NCI-H2107 (cell line): Measurements from ENCODE around the gene NFIA.

Experiments
- DNase-seq: peaks from one replicate; lab custom pipeline; 2025; lab: John Stamatoyannopoulos, UW

Gene NFIA

DNA sequence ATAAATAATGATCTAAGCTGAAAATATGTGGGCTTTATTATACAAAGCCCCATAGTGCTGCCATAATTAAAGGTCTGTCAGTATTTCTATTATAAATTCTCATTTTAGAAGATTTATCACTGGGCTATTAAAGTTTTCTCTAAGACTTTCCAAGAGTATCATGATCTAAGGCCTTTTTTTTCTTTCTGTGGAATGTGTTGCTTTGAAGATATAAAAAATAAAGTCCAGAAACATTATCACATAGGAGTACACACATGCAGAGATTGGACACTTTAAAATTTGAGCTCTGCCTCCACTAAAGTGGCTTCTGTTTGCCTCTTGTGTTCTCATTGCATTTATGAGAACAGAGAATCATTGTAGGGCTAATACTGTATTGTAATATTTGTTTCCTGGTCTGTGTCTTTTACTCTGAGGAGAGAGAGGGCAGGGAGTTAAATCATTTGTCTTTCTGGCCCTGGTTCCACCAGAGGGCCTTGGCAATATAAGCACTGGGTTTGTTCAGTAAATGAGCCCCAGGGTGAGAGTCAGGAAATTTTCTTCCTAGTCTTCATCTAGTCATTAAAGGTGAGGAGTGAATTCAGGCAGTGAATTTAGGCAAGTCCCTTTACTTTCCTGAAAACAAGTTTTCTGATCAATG is 70.2 kb downstream of the NFIA start:
- DNase-seq, result no peak

GRCh38 chr1:61156576-61157467 is 74.5 kb downstream of the NFIA start:
- no peak for DNase-seq

DNA sequence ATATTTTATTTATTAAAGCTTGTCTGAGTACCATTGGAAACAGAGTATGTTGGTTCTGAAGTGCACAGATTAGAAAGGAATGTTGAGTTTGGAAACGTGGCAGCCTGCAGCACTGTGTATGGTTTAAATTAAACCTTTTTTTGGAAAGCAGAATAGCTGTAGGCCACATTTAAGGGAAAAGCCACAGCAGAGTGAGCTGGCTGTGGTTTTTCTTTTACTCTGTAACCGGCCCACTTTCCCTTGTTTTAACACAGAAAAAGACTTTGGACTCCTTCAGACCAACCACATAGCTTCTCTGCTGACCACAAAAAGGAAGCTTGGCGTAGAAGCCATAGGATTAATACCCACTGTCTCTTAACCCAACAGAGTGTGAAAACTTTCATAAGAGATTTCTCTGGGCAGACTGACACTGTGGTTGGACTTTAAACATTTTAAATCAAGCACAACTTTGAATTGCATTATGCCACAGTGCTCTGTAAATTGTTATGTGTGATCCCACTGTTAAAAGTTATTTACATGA is 75.2 kb downstream of the NFIA start:
- DNase-seq, result no peak

DNA sequence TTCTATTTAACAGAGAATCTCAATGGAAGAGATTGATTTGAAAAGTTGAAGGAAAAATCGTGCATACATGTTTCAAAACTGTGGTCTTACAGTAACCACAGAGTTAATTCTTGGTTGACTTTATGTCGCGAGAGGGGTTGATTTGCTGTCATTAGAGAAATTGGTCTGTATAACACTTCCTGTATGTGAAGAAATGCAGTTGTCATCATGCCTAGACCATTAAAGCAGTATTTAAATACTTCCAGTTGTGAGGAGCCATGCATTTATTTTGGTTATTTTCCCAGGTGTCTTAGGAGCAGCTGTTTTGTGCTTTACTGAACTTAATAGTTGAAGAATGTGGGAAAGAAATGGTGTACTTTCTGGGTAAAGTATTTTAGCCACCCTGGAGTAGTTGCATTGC is 76.2 kb downstream of the NFIA start:
- no peak for DNase-seq

DNA sequence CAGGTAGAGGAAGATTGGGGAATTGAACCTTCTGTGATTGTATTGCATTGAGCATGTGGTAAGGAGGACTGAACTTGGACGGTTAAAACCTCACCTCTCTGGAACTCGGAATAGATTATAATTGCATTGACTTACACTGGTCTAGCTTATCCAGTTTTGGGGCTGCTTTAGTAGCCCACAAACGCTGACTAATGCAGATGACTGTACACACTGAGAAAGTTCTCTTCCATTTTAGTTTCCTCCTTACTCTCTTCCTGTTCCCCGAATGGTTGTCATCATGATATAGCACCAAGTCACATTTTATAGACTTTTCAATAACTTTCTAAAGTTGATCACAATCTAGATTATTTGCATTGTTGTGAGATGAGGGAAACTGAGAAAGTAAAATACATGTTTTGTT is 78.2 kb downstream of the NFIA start:
- DNase-seq, result no peak

- DNase-seq, result no peak
These were observed 80.3 kb downstream of the NFIA start for GRCh38 chr1:61162520-61163258.

GRCh38 chr1:61163355-61163754 is 81.0 kb downstream of the NFIA start:
- no peak for DNase-seq

DNA sequence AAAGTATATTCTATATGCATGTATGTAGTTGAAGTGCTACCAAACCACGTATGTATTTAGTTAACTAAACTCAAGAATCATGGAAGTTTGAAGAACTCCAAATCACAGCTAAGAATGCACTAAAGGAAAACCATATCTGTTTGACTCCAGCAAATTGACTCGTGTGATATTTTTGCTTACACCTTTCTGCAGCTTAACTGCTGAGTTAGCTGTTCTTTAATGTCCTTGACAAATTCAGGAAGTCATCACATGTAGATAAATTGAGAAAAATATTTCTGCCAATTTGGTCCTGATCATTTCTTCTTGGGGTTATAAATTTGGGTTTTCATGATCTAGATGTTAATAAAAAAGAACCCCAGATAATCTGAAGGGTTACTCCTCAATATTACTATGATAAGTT is 83.0 kb downstream of the NFIA start:
- no peak for DNase-seq

- DNase-seq, result no peak
These were observed 84.9 kb downstream of the NFIA start for GRCh38 chr1:61167309-61167708.

DNA sequence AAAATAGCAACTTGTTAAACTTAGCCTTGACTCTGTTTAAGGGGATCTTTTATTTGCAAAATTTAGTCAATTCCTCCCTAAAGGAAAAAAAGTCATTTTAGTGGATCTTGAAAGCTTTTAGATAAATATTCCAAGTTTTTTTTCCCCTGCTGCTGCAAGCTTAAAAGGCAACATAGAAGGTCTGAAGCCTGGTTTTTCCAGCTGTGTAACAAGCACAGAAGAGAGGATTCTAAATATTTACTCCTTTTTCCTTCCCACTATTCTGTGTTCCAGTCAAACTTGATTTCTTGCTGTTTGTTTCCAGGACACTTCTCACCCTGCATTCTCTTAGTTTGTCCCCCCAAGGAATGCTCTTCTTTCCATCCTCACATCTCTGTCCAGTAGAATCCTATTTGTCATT is 86.7 kb downstream of the NFIA start:
- no peak for DNase-seq

- no peak for DNase-seq
These were observed 87.3 kb downstream of the NFIA start for GRCh38 chr1:61169634-61170033.

DNA sequence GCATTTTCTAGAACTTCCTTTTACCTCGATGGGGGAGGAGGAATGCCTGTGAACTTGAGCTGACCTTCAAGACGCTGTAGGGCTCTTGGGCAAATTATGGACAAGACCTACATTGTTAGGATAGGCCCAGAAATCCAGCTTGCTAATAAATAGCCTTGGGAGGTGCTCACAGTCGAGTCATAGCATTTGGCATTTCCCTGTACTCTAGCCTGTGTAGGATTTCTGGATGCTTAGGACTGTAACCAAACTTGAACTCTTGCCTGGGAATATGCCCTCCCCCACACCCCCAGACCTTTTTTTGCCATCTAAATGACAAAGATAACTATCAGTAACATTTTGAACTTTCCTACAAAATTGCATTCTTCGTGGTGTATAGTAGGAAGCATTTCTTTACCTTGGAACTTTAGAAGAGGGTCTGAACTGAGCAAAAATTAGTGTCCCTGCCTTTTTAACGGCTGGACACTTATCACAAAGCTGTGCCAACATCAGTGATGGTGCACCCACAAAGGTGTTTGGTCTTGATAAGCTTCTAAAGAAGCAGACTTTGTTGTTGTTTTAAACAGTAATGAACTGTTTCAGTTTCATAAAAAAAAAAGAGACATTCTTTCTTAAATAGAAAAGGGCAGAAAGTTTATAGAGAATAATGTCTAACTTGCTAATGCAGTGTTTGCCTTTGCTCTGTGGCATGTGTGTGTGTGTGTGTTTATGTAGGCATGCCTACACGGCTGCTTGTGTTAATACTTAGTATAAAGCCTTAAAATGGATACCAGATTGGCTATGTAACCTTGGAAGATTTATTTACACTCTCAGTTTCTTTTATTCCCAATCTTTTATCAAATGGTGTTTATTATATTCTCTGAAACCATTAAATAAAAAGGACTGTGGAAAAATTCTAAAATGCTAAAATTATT is 88.2 kb downstream of the NFIA start:
- no peak for DNase-seq

GRCh38 chr1:61171346-61171745 is 89.0 kb downstream of the NFIA start:
- no peak for DNase-seq

GRCh38 chr1:61171974-61172373 is 89.6 kb downstream of the NFIA start:
- DNase-seq, result no peak

GRCh38 chr1:61173118-61173517 is 90.8 kb downstream of the NFIA start:
- no peak for DNase-seq

- no peak for DNase-seq
These were observed 91.9 kb downstream of the NFIA start for GRCh38 chr1:61174060-61174795.

DNA sequence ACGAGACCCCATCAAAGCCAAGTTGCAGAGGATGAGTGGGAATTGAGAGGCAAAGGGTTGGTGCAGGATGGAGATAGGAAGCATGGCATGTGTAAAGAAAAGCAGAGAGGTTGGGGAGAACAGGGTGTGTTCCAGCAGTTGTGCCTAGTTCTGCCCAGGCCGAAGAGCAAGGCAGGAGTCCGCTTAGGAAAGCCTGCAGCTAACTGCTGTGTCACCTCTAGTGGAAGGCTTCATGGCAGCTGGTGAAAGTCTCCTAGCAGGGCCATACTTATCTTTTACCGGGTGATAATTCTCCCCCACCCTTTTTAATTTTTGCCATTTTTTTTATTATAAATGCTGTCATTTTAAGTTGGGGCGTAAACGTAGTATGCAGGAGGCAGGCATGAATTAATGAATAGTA is 93.6 kb downstream of the NFIA start:
- no peak for DNase-seq

GRCh38 chr1:61181067-61182038 is 99.0 kb downstream of the NFIA start:
- DNase-seq, result no peak

GRCh38 chr1:61182049-61182448 is 99.7 kb downstream of the NFIA start:
- DNase-seq, result no peak

DNA sequence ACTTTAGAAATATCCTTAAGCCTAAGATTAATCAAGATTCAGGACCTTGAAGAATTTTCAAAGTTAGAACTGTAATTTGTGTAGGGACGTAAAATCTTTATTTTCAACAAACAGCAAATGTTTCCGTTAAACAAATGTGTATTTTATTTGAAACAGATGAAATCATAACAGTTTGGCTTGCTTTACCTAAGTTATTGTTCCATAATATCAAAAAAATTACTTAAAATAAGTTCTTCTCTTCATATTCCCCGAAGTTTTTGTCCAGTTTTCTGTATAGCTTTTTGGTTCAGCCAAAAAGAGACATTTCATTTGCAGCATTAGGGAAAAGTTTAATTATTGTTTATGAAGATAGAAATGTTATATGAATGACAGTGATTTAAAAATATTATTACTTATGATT is 100.1 kb downstream of the NFIA start:
- no peak for DNase-seq
